ENCODE results near the gene RFPL1.
"Not testable (repeated sequence)": the region's sequence is repeated elsewhere in the genome, so short reads cannot be mapped to it uniquely, and the experiment has no call there.

RFPL1 gene

GRCh38 chr22:29438283-29438682 lies at the start of gene RFPL1:
RFPL1 (plus strand) TSS chr22:29438583.
- DNase-seq = not testable (repeated sequence)

GRCh38 chr22:29388759-29389090 lies 49.7 kb upstream of the RFPL1 start:
- DNase-seq = no peak

- DNase-seq = no peak
Observed at GRCh38 chr22:29390270-29390669, 48.1 kb upstream of the RFPL1 start.

- DNase-seq = no peak
Observed at GRCh38 chr22:29391546-29391945, 46.8 kb upstream of the RFPL1 start.

GRCh38 chr22:29393019-29393608 lies 45.3 kb upstream of the RFPL1 start:
- DNase-seq = no peak

- DNase-seq = peak; percentile 65
Observed at GRCh38 chr22:29394931-29395581, 43.3 kb upstream of the RFPL1 start.

- DNase-seq = no peak
Observed at GRCh38 chr22:29396126-29396525, 42.3 kb upstream of the RFPL1 start.

GRCh38 chr22:29397791-29398190 lies 40.6 kb upstream of the RFPL1 start:
- DNase-seq = no peak

- no peak for DNase-seq
Observed at GRCh38 chr22:29400576-29400975, 37.8 kb upstream of the RFPL1 start.

GRCh38 chr22:29401538-29401937 lies 36.8 kb upstream of the RFPL1 start:
- DNase-seq = not testable (repeated sequence)

GRCh38 chr22:29408940-29409339 lies 29.4 kb upstream of the RFPL1 start:
- DNase-seq = no peak

GRCh38 chr22:29411569-29412211 lies 26.7 kb upstream of the RFPL1 start:
- not testable (repeated sequence) for DNase-seq

- not testable (repeated sequence) for DNase-seq
Observed at GRCh38 chr22:29412772-29413171, 25.6 kb upstream of the RFPL1 start.

- peak; percentile 36 for DNase-seq
Observed at GRCh38 chr22:29414951-29415591, 23.3 kb upstream of the RFPL1 start.

GRCh38 chr22:29418704-29419103 lies 19.7 kb upstream of the RFPL1 start:
- DNase-seq = not testable (repeated sequence)

GRCh38 chr22:29426476-29426875 lies 11.9 kb upstream of the RFPL1 start:
- no peak for DNase-seq

GRCh38 chr22:29427176-29427760 lies 11.1 kb upstream of the RFPL1 start:
- DNase-seq = no peak

- DNase-seq = no peak
Observed at GRCh38 chr22:29431986-29432385, 6.4 kb upstream of the RFPL1 start.

GRCh38 chr22:29433856-29434255 lies 4.5 kb upstream of the RFPL1 start:
- no peak for DNase-seq

- DNase-seq = no peak
Observed at GRCh38 chr22:29434288-29434687, 4.1 kb upstream of the RFPL1 start.

- no peak for DNase-seq
Observed at GRCh38 chr22:29435236-29436136, 2.9 kb upstream of the RFPL1 start.

GRCh38 chr22:29442976-29443375 lies 4.6 kb downstream of the RFPL1 start:
- DNase-seq = no peak

- no peak for DNase-seq
Observed at GRCh38 chr22:29443452-29443851, 5.1 kb downstream of the RFPL1 start.
